Measurements from ENCODE around the gene IST1. TPM values are rescaled to one million over a fixed set of nuclear protein-coding genes. Genes with fewer than 3 reads are reported as not detected.

IST1 gene
- total RNA-seq, 4 donors from 2014 or later: 229 to 249 (median 230) TPM

DNA sequence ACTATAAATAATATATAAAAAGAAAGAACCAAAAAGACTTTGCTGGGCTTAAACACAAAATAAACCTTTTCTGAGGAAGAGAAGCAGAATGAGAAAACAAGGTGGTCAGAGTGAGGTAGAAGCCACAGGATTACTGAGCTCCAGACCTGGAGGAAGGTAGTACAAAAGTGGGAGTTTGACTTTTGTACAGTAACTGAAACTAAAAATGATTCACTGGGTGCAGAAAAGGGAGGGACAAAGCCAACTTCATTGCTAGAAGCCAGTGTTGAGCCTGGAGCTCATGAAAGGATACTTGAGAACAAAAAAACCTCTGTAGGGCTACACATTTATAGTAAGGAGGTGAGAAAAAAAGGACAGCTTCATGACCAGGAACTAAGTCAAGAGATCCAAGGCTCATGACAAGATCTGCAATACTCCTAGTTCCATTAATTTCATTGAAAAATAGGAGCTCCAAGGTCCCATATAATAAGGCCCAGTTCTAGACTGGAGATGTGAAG, 59.4 kb downstream of the IST1 start:
- TF ChIP-seq, protein P1, sequence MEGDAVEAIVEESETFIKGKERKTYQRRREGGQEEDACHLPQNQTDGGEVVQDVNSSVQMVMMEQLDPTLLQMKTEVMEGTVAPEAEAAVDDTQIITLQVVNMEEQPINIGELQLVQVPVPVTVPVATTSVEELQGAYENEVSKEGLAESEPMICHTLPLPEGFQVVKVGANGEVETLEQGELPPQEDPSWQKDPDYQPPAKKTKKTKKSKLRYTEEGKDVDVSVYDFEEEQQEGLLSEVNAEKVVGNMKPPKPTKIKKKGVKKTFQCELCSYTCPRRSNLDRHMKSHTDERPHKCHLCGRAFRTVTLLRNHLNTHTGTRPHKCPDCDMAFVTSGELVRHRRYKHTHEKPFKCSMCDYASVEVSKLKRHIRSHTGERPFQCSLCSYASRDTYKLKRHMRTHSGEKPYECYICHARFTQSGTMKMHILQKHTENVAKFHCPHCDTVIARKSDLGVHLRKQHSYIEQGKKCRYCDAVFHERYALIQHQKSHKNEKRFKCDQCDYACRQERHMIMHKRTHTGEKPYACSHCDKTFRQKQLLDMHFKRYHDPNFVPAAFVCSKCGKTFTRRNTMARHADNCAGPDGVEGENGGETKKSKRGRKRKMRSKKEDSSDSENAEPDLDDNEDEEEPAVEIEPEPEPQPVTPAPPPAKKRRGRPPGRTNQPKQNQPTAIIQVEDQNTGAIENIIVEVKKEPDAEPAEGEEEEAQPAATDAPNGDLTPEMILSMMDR (IDR thresholded peaks at IDR 0.05): no peak
- no peak for ATAC-seq (ENCODE audit: low FRiP score)
- no peak for DNase-seq (ENCODE audit: low spot score)

DNA sequence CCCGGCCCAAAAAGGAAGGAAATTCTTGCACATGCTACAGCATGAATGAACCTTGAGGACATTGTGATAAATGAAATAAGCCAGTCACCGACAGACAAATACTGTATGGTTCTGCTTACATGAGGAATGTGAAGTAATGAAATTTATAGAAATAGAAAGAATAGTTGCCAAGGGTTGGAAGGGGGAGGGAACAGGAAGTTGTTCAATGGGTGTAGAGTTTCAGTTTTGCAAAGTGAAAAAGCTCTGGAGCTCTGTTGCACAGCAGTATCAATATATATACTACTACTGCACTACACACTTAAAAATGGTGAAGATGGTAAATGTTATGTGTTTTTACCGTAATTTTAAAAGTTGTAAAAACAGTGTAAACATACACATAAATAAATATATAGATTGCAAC, 61.2 kb downstream of the IST1 start:
- ATAC-seq (ENCODE audit: low FRiP score): no peak
- no peak for DNase-seq (ENCODE audit: low spot score)
- TF ChIP-seq, protein P1 (IDR thresholded peaks at IDR 0.05): no peak

DNA sequence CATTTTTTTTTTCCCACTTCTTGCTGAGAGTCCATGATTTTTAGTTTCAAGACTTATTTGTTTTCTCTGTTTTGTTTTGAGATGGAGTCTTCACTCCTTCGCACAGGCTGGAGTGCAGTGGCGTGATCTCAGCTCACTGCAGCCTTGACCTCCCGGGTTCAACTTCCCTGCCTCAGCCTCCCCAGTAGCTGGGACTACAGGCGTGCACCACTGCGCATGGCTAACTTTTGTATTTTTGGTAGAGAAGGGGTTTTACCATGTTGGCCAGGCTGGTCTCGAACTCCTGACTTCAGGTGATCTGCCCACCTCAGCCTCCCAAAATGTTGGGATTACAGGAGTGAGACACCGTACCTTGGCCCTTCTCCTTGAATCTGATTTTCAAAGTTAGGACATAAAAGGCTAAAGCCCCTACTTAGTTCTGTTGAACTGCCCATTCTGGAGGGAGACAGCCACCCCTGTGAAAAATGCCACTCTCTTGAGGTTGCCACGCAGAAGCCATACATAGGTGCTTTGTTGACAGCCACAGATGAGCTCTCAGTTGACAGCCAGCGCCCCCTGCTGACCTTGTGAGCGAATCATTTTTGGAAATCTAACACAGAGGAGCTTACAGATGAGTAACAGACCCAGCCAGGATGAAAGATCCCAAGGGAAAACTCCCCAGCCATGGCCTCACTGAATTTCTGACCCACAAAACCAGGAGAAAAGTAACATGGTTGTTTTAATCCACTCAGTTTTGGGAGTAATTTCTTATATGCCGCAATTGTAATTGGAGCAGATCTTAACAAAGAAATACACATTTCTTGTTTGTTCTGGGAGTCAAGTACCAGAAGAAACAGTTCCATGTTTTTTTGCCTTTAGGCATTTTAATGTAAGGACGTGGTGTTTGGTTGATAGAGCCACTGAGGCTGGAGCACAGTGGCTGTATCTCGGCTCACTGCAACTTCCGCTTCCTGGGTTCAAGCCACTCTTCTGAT, 66.0 kb downstream of the IST1 start:
- TF ChIP-seq, protein P1 (IDR thresholded peaks at IDR 0.05): peak in 1 of 3 donors; percentile 49
- DNase-seq (ENCODE audit: low spot score) (peak; percentile 80), ATAC-seq (ENCODE audit: low FRiP score) (peak; percentile 95)

DNA sequence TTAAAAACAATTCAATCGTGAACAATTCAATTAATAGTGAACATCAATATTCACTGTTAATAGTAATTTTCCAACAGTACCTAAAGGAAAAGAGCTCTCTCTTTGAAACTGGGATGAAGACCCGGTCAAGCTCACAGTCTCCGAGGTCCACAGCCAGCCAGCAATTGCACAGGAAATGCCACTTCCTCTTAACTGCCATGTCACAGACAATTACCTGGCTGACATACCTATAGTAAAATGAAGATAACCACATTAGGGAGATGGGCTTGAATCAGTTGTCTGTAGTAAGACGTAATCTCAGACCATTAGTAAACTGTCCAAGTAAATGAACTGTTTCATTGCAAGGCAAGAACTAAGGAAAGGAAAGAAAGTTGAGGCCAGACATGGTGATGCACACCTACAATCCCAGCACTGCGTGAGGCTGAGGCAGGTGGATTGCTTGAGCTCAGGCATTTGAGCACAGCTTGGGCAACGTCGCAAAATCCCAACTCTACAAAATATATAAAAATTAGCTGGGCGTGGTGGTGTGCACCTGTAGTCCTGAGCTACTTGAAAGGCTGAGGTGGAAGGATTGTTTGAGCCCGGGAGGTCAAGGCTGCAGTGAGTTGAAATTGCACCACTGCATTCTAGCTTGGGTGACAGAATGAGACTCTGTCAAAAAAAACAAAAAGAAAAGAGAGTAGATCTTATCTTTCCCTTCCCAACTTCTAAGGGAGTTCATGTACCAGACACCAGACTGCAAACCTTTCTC, 68.0 kb downstream of the IST1 start:
- DNase-seq (ENCODE audit: low spot score) (no peak), ATAC-seq (ENCODE audit: low FRiP score) (no peak)
- TF ChIP-seq, protein P1 (IDR thresholded peaks at IDR 0.05): no peak

DNA sequence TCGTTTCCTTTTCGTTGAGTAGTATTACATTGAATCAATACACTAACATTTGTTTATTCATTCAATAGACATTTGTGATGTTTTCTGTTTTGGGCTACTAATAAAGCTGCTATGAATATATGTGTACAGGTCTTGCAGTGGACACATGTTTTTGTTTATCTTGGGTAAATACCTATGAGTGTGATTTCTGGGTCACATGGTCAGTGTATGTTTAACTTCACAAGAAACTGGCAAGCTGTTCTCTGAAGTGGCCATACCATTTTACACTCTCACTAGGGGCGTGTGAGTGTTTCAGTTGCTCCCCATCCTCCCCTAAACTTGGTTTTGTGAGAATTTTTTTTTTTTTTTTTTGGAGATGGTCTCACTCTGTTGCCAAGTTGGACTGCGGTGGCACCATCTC, 69.9 kb downstream of the IST1 start:
- DNase-seq (ENCODE audit: low spot score) (no peak), ATAC-seq (ENCODE audit: low FRiP score) (no peak)
- TF ChIP-seq, protein P1 (IDR thresholded peaks at IDR 0.05): no peak

DNA sequence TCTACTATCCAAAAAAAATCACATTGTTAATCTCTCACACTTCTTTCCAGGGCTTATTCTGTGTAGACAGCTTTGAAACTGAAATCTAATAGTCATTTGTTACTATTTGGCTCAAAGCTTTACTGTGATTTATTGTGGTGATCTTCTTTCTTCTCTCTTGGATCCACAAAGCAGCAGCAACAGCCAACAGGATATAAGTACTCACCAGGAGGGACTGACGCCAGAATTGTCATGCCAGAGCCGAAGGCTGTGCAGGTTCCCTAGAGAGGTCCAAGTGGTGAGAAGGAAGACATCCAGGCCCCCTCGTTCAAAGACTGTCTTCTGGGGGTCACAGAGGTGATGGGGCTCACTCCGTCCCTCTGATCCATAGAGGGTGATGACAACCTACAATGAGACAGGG, 71.6 kb downstream of the IST1 start:
- TF ChIP-seq, protein P1 (IDR thresholded peaks at IDR 0.05): no peak
- ATAC-seq (ENCODE audit: low FRiP score): no peak
- DNase-seq (ENCODE audit: low spot score): no peak

All from omental fat pad (tissue), 4 donors.